ENCODE results near the gene SRGAP3.
A peak's percentile ranks its signal among the peaks of the same experiment; 100 is the strongest.

SRGAP3 gene

DNA sequence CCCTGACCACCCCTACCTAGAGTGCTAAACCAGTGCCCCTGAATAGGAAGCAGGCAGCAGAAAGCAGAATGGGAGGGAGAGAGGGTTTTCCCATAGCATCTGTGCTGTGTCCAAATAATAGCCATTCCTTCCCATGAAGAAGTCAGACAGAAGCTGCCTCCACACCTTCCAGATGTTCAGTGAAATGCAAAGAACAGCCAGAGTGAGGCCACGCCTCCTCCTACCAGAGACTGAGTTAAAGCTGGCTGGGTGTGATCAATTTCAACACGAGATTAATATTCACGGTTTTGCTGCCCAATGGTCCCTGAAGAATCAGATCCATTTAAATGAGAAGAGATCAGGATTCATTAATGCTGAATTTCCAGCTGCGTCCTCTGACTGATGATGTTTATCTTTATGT lies 111.8 kb downstream of the SRGAP3 start:
- no peak for DNase-seq

DNA sequence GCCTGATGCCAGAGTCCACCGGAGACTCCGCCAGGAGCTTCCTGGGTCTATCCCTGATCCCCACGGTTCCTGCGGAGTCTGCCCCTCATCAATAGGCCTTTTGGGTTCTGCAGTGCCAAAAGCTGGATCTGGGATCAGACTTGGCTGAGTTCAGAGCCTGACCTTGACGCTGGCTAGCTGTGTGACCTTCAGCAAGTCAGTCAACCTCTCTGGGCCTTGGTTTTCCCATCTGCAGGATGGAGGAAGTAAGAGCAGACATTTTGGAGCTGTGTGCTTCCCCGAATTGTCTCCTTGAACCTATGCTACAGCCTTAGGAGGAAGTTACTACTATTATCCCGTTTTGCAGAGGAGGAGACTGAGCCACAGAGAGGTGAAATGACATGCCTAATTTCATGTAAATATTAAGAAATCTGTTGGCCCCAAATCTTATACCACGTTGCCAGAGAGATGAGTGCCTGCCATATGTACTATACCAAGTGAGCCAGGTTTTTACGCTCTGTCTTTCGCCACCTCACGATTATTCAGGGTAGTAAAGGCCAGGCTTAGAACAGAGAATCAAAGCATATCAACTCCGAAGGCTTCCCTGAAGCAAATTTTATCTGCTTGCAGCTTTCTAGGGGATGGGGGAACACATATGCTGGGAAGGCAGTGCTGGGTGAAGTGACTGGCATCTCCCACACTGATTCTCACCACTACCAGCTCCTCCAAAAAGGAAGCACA lies 112.5 kb downstream of the SRGAP3 start:
- DNase-seq = no peak

DNA sequence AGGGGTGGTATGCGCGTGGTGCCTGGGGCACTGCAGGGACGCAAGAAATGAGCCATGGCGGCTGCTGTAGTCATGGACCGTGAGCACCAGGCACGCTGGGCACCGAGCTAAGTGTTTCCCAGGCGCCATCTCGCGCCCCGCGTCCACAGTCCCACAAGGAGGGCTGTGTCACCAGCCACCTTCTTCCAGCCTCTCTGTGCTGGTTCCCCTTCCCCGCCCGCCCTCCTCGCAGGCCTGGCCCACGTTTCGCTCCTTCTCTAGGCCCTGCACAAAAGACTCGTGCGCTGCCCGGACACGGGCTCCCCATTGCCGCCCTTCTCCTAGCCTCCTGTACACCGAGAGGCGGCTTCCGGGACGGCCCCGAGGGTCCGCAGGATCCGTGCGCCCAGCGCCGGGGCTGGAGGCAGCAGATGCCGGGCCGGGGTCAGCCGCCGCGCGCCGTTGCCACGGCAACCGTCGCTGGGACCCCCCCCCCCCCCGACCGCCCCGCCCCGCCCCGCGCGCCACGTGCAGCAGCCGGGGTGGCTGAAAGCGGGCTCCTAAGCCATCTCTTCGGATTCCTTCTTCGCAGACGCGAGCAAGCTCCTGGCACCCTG lies 113.4 kb downstream of the SRGAP3 start:
- peak; percentile 11 for DNase-seq

DNA sequence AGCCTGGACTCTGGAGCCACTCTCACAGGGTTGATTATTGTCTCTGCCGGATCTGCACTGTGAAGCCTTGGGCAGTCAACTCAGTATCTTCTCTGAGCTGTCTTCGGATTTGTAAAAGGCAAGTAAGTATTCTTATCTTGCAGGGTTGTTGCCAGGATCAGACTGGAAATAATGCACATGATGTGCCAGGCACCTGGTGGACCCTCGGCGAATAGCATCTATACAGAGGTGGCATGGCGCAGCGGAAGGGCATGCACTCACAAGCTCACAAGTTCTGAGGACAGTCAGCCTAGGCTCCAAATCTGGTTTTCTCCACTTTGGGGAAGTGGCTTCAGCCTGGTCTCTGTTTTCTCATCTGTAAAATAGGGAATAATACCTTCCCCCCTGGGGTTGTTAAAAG lies 113.9 kb downstream of the SRGAP3 start:
- DNase-seq = no peak

DNA sequence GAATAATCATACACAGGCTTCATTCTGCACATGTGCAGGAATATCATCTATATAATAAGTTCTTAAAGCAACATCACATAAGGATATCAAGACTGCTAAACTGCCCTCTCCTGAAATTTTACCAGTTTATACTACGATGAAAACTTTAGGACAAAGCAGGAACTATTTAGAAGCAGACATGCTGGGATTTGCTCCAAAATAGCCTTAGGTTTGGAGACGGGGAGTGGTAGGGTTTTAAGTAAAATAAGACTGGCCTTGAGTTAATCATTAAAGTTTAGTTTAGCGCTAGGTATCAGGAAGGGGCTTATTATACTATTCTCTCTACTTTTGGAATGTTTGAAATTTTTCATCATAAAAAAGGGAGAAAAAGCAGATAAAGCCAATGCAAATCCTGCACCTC lies 115.8 kb downstream of the SRGAP3 start:
- DNase-seq = no peak

DNA sequence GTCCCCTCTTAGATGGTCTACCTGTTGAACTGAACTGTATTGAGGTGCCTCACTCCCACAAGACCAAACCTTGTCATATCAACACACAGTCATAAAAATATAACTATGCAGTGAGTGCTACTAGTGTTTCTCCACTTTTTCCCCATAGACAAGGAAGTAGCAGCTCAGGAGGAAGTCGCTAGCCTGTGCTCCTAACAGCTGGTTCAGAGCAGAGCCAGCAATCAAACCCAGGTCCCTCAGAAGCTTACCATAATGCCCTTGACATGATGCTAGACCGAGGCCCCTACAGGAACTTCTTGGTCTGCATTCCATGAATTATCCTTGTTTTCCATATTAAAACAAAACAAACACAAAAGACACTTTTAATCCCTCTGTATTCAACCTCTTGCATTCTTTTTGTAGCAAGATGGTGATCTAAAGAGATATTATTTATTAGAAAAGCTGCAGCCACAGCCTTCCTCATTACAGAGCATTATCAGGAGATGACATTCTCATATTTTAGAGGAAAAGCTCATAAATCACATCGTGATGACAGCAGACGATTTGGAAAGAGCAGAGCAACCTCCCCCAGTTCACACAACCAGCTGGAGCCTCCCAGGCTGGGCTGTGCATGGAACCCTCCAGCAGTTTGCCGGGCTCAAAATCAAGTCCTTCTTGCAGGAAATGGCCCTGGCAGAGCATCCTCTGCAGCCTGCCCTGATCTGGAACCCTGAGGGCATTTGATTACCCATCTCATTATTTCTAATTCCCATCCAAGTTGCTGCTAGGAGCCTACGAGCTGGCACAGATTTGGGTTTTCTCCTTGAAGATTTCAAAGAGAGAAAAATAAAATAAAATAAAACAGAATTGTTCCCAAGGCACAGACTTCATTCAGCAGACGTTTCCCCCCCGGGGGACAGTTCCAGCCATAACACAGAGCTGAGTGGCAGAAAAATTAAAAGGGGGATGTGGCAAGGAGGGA lies 118.8 kb downstream of the SRGAP3 start:
- DNase-seq = peak; percentile 9

DNA sequence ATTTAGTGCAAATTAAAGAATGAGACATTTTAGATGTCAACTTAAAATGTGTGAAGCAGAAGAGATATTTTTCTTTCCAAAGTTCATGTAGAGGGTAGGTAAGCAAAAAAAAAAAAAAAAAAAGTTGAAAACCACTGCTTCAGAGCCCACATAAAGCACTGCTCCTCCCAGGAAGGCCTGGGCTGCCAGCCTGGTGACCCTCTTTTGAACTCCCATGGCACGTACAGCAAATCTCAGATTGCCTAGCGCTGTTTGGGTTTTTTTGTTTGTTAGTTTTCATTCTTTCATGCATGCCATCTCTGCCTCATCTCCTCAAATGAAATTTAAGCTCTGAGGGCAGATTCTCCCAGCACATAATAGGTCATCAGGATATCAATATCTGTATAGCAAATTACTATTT lies 120.1 kb downstream of the SRGAP3 start:
- DNase-seq = no peak

DNA sequence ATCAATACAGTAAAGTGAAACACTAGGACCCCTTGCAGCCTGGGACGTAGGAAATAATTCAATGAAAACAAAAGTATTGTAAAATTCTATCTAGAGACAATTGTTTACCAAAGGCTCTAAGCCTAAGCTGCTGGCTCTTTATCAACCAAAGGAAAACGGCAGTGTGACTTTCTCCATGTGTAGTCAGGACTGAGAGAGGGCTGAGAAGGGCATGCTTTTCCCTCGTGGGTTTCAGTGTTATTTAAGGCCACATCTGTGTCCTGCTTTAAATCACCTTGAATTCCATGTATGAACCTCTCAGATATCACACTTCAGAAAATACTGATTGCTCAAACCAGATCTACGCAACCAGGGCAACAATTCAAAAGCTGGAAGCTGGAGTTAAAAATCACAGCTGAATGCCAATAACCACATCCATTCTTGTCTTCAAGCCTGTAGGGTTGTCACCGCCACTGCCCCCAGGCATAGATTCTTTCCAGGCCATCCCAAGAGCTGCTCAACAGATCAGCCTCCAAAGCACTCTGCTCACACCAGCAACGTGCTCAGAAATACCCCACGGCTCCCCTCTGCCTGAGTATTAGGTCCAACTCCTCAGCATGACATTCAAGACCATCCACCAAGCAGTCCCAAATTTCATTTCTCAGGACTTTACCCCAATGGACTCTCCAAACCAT lies 124.0 kb downstream of the SRGAP3 start:
- DNase-seq = no peak

DNA sequence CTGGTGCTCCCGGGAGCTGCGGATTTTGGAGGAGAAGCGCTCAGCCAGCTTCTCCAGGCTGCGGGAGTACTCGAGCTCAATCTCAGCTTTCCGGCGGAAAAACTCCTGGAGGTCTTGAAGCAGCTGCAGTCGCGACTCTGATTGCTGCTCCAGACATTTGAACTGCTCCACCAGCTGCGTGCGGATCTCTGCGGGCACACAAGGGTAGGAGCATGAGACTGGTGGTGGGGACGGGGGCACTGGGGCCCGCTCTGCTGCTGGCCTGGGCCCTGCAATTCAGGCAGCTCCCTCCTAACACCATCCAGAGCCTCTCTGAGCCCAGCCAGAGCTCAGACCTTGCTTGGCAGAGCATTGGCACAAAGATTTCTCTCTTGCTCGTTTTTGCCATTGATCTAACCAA lies 124.7 kb downstream of the SRGAP3 start:
- no peak for DNase-seq

DNA sequence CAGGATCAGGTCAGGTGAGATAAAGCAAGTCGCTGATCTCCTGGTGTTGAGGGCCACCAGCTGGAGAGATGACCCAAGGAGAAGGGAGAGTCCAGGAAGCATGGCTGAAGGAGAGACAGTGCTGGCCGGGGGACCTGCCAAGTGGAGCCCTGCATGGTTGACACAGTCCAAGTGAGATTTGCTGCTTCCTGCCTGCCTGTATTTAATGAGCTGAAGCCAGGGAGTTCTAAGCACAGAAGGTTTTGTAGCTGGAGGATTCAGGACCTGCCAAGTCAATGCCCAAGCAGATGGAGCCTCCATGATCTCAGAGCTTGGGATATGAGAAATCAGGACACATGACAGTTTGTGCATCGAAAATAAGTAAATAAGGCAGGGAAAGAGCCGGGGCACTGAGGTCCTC lies 125.6 kb downstream of the SRGAP3 start:
- no peak for DNase-seq

DNA sequence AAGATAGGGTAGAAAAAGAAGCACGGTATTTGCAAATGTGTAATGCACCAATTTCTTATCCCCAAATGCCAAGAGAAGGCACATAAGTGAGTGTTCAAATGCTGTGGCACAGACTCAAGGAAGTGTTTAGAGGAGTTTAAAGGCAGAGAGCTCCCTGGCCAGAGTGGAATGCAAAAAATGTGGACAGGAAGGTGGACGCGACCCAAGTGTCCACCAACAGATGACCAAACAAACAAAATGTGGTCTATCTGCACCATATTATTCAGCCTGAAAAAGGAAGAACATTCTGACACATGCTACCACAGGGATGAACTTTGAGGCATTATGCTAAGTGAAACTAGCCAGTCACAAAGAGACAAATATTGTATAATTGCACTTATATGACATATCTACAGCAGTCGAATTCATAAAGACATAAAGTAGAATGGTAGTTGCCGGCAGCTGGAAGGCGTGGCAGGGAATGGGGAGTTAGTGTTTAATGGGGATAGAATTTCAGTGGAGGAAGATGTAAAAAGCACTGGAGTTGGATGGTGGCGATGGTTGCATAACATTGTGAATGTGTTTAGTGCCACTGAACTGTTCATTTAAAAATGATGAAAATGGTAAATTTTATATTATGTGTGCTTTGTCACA lies 126.6 kb downstream of the SRGAP3 start:
- DNase-seq = no peak

DNA sequence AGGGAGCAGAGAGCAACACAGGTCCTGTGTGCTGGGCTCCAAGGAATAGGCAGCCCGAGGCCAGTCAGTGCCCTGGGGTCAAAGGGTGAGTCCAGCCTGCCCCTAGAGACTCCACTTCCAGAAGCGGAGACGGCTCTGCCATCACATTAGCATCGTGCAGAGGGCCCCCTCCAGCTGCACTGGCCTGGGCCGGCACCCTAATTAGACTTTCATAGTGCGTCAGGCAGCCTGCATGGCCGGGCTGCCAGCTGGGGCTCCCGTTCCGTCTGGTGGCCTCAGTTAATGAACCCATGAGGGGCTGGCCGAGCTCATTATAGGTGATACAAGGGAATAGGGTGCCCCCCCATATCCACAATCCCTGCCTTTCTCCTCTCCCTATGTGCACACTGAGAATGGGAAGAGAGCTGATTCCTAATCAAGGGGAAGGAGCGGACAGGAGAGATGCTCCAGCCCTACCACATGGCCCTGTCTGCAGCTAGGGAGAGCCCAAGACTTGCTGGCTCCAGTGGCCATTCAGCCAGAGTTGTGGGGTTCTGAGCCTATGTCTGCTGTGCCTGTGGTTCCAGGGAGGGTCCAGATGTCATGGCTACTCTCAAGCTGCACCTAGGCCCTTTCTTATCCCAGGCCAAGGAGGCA lies 128.0 kb downstream of the SRGAP3 start:
- DNase-seq = no peak

DNA sequence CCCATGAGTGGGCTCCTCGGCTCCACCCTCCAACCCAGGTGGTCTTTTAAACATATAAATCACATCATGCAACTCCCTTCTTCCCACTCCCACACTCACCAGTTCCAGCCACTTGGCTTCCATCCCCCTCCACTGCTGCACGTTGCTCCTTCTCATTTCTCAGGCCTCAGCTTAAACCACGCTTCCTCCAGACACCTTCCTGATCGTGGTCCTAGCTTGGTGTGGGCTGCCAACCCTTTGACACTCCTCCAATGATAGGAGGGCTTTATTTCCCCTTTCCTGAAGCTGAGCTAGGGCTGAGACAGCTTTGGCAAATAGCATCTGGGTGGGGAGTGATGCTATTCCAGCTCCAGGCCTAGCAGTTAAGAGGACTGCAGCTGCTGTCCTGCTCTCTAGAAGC lies 130.1 kb downstream of the SRGAP3 start:
- DNase-seq = peak; percentile 7

DNA sequence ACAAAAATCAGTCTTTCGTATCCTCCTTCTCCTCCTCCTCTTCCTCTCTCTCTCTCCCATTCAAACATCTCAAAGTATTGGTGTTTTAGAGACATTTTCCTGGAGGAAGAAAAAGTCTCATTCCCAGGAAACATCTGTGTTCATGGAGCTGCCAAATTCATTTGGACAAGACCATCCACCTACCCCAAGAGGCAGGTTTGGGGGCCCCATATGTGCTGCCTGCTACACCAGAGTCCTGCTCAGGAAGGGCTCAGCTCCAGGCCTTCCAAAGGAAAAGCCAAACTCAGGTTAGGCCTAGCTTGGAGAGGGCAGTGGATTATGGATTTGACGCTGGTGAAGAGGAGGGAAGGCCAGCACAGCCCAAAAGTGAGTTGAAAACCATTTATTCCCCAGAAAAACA lies 131.2 kb downstream of the SRGAP3 start:
- no peak for DNase-seq

DNA sequence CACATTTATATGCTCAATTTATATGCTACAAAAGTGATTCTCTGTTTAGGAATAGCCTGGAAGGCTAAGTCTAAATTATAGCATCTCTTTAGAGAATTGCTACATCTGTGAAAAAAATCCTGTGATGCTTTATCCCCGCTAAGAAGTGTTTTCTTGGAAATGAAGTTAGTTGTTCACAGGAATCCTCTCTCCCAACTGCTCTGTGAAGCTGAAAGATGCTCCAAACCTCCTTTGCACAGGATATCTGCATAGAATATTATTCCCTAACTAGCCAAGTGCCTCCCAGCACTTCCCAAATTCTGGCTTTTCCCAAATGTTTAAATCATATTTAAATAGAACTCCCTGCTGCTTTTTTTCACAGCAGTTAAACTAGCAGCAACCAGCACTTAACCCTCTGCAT lies 132.2 kb downstream of the SRGAP3 start:
- no peak for DNase-seq

DNA sequence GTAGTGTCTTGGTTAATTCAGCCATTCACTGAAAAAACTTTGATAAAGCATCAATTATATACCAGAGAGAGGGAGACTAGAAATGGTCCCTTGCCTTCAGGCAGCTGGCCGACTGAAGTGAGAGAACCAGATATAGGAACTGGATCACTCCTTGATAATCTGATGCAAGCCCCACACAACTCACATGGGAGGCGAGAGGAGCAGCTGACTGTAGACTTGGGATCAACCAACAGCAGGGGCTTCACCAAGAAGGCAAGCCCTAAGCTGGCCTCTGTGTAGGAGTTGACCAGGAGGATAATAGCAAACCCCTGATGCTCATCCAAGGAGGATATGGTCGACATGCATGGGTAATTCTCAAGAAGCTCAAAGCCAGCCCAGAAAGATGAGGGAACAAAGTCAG lies 133.1 kb downstream of the SRGAP3 start:
- no peak for DNase-seq

DNA sequence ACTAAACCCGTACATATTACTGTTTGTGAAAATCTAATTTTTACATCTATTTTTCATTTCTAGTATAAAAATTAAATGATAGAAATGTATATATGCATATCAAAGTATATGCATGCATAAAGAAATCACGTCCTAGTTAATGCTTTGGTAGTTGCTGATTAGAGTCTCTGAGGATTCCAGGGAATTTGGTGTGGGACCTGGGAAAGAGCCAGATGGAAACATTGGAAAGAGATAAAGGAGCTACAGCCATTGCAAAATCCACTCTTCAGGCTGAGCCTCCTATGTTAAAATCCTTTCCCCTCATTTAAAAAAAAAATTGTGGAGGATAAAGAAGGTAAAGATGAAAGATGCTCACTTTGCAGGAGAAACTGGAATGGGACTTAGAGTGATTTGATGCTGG lies 134.1 kb downstream of the SRGAP3 start:
- no peak for DNase-seq

DNA sequence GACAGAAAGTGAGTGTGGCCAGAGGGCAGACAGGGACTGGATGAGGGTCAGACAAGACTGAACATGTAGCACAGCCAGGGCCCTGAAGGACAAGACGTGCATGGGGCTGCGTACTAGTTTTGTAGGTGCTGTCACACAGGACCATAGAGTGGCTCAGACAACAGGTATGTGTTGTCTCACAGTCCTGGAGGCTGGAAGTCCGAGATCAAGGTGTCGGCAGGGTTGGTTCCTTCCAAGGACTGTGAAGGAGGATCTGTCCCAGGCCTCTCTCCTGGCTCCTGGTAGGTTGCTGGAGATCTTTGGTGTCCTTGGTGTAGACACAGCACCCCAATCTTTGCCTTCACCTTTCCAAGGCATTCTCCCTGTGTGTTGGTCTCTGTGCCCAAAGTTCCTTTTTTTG lies 136.4 kb downstream of the SRGAP3 start:
- no peak for DNase-seq

DNA sequence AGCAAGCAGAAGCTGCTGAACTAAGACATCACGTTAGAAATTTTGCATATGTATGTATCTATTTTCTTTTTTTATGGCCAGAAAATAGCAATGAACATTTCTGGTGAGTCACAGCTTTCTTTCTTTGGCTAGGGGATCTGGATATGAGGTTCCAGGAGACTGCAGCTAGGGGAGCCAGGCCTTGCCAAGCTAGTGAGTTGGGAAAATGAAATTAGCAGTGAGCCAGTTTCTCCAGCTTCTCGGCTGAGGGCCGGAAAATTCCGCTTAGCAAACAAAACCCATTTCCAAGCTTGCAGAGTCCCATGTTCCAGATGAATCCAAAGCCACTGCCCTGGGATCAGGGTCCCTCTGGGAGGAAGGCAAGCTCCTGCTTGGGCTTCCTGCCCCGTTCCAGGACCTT lies 137.6 kb downstream of the SRGAP3 start:
- no peak for DNase-seq

DNA sequence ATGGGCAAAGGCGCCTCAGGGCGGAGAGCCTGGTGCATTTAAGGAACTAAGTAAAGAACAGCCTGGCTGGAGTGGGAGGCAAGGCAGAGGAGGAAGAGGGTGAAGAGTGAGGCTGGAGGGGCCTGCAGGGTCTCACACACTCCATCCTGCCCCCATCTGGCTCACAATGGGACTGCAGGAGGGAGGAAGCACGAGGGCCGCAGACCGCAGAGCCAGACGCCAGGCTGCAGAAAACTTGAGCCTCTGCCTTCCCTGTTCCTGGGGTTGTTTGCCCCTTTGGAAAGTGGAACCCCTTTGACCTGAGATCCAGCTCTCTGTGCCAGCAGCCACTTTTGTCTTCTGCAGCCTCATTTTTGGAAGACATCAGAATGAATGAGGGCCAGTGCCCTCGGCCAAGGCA lies 138.0 kb downstream of the SRGAP3 start:
- DNase-seq = peak; percentile 2

DNA sequence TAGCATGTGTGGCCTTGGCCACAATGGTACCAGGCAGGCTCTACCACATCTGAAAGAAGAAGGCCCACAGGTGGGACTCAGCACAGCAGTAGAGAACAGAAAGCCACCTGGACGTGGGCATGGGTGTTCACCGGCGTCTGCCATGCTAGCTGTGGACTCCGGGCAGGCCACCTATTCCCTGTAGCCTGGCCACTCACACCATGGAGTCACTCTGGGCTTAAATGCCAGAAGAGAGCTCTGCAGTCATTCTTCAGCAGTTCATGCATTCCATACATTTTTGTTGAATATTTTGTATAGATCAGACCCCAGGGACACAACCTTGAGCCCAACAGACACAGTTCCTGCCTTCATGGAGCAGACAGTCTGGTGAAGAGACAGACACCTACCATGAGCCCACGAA lies 138.6 kb downstream of the SRGAP3 start:
- no peak for DNase-seq

DNA sequence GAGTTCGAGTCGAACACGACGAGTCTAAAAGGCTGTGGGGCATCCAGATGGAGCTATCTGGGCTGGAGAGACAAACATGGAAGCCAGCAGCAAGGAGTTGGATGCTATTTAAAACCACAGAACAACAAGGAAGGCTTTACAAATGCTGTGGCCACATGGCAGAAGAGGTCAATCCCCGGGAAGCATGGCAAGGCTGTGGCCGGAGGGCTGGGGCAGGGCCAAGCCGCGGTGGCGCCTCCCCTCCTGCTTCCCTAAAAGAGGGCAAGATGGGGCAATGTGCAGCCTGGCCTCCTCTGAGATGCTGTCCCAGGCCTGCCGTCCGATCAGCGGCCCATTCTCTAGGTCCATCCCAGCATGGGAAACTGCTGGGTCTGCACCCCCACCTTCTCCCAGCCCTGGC lies 139.1 kb downstream of the SRGAP3 start:
- DNase-seq = no peak

DNA sequence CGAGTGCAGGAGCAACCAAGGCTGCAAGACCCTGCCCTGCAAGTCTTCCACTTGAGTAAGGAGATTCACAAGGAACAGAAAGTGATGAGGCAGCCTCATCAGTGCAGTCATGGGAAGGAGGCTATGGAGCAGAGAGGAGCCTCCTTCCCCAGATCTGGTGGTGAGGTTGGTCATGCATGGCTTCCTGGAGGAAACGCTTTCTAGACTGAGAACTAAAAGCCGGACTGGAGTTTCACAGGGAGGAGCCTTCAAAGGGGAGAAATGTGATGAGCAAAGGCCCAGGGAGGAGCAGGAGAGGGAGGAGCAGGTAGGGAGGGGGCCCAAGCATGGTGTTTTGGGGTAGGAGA lies 139.9 kb downstream of the SRGAP3 start:
- no peak for DNase-seq
